Right lobe of liver (tissue), 4 donors: ENCODE results near the gene ZNF383.

ENCODE experiments used
- POLR2A ChIP-seq: fragments of 450-650 bp; IDR thresholded peaks from one replicate; pipeline ENCODE4 v1.6.1; 2017; ENCODE audit warnings: antibody characterized with exemption, mild to moderate bottlenecking
- TF ChIP-seq, protein P1 (sequence below), 4 donors: fragments of 200-600 bp in 3 of 4; fragments of 450-650 bp in 1 of 4; IDR thresholded peaks; one replicate each; pipeline versions ENCODE4 v1.5.1 to v1.8.0; 2016 to 2022; ENCODE audit warnings: antibody characterized with exemption in 4 of 4, mild to moderate bottlenecking in 2 of 4
- donor health status: DM: no; HTN: no; CAD: no.
- donor health status: DM: no; HTN: no; CAD: no.
- donor health status: DM: no; HTN: yes; CAD: no.

DNA sequence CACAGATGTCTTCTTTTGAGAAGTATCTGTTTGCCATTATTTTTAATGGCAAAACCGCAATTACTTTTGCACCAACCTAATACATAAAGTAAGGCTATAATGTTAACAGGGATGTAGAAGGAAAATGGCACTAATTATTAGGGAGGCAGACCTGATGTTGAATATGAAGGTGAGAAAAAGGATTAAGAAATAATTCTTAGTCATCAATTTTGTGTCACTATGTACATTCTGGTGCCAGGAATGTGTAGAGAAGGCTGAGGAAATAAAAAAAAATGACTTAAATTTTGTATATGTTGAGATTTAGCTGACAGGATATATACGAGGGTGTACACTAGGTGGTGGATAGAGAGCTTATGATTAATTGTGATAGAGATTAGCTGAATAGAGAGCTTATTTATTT, 20.2 kb upstream of the ZNF383 start:
- TF ChIP-seq, protein P1, sequence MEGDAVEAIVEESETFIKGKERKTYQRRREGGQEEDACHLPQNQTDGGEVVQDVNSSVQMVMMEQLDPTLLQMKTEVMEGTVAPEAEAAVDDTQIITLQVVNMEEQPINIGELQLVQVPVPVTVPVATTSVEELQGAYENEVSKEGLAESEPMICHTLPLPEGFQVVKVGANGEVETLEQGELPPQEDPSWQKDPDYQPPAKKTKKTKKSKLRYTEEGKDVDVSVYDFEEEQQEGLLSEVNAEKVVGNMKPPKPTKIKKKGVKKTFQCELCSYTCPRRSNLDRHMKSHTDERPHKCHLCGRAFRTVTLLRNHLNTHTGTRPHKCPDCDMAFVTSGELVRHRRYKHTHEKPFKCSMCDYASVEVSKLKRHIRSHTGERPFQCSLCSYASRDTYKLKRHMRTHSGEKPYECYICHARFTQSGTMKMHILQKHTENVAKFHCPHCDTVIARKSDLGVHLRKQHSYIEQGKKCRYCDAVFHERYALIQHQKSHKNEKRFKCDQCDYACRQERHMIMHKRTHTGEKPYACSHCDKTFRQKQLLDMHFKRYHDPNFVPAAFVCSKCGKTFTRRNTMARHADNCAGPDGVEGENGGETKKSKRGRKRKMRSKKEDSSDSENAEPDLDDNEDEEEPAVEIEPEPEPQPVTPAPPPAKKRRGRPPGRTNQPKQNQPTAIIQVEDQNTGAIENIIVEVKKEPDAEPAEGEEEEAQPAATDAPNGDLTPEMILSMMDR (IDR thresholded peaks at IDR 0.05) = no peak
- no peak for TF ChIP-seq POLR2A
